ENCODE data around the gene G6PC3.

- no peak for TF ChIP-seq CTCF (IDR thresholded peaks at IDR 0.05)
- no peak for TF ChIP-seq POLR2A (IDR thresholded peaks at IDR 0.05)
Measured at GRCh38 chr17:44065668-44066203, 4.8 kb upstream of the G6PC3 start.
